HepG2 (cell line): ENCODE data around the gene RCOR1. TPM values are rescaled to one million over a fixed set of nuclear protein-coding genes. Genes with fewer than 3 reads are reported as not detected.

Experiments
- ATAC-seq: fragments of 200-7000 bp; cut with Tn5 transposase; 3 replicates; pipeline ENCODE4 v1.9.1; 2020; ENCODE audit warnings: mild to moderate bottlenecking, moderate library complexity
- BruUV-seq: library from RNA; stranded (reverse); fragments of 400-500 nt; replicated peaks from 2 replicates; lab custom pipeline; 2021; lab: Mats Ljungman, UMichigan
- CTCF ChIA-PET: fragments of 300-600 bp; formaldehyde crosslinking; extraction: SDS; loops from one replicate; lab custom pipeline; 2021; ENCODE audit warnings: low total read pairs, inconsistent platforms, low intra/inter-chr PET ratio; lab: Yijun Ruan, JAX
- POLR2A ChIA-PET: fragments of 350-600 bp; sonication (Branson Sonifier 250); formaldehyde crosslinking; loops from one replicate; lab custom pipeline; 2020; ENCODE audit warnings: antibody characterized with exemption, inconsistent platforms; lab: Yijun Ruan, JAX
- DNase-seq: peaks from one replicate; pipeline ENCODE4 v3.0.0-alpha.2; 2015; ENCODE audit warnings: low spot score
- FAIRE-seq: peaks from 3 replicates; lab custom pipeline; 2011; peaks lifted over from hg19 to GRCh38; lab: Jason Lieb, UNC
- H2AFZ ChIP-seq: one replicate; pipeline ENCODE4 v1.6.1; 2011; ENCODE audit warnings: low read length, inconsistent platforms
- H3K27ac ChIP-seq: fragments of 300-600 bp; 3 replicates; pipeline ENCODE4 v1.8.0; 2011; ENCODE audit warnings: mixed run types, mild to moderate bottlenecking, mixed read lengths, low read length, inconsistent platforms; ENCODE audit not compliant: insufficient read depth; ENCODE audit errors: extremely low read length
- H3K27me3 ChIP-seq, 2 experiments: fragments of 200-600 bp in 1 of 2; 2 replicates in 1 of 2; 3 replicates in 1 of 2; pipeline versions ENCODE4 v1.6.0 to v1.8.0; 2011; ENCODE audit warnings: low read length in 2 of 2, mild to moderate bottlenecking in 2 of 2, moderate library complexity in 2 of 2, inconsistent platforms in 1 of 2; ENCODE audit not compliant: insufficient read depth in 2 of 2, control insufficient read depth in 1 of 2
- H3K36me3 ChIP-seq, 2 experiments: fragments of 200-600 bp in 1 of 2; replicated peaks in 1 of 2; 2 replicates in 1 of 2; 3 replicates in 1 of 2; pipeline versions ENCODE4 v1.5.1 to v1.8.0; 2011; ENCODE audit warnings: low read length in 2 of 2, inconsistent platforms in 1 of 2; ENCODE audit not compliant: insufficient read depth in 2 of 2, control insufficient read depth in 1 of 2
- H3K4me1 ChIP-seq: 2 replicates; pipeline ENCODE4 v1.5.1; 2012; ENCODE audit warnings: low read length, inconsistent platforms; ENCODE audit not compliant: insufficient read depth
- H3K4me2 ChIP-seq: 2 replicates; pipeline ENCODE4 v1.6.0; 2011; ENCODE audit warnings: low read depth, low read length, inconsistent platforms
- H3K4me3 ChIP-seq, 3 experiments: fragments of 200-600 bp in 1 of 3; sonication (generic), shearing (Covaris generic) in 1 of 3; replicated peaks in 1 of 3; 2 replicates each; pipeline ENCODE4 v1.5.1; 2011 to 2016; ENCODE audit warnings: low read length in 3 of 3, inconsistent platforms in 2 of 3, low read depth in 2 of 3, mild to moderate bottlenecking in 2 of 3, control low read depth in 1 of 3, mixed read lengths in 1 of 3; ENCODE audit not compliant: insufficient read depth in 1 of 3
- H3K79me2 ChIP-seq: one replicate; pipeline ENCODE4 v1.6.1; 2011; ENCODE audit warnings: low read length, inconsistent platforms; ENCODE audit not compliant: insufficient read depth
- H3K9ac ChIP-seq: 2 replicates; pipeline ENCODE4 v1.6.0; 2011; ENCODE audit warnings: mild to moderate bottlenecking, low read depth, low read length, inconsistent platforms; ENCODE audit not compliant: insufficient read depth
- H3K9me3 ChIP-seq: 2 replicates; pipeline ENCODE4 v1.5.1; 2012; ENCODE audit warnings: mild to moderate bottlenecking, low read length
- H4K20me1 ChIP-seq: 2 replicates; pipeline ENCODE4 v1.6.0; 2011; ENCODE audit warnings: inconsistent platforms, mild to moderate bottlenecking, low read length, moderate library complexity; ENCODE audit not compliant: insufficient read depth
- CCAR2 ChIP-seq: fragments of 200-400 bp; formaldehyde crosslinking; optimal IDR thresholded peaks from 2 replicates; pipeline ENCODE3; 2018; ENCODE audit warnings: low read depth, mild to moderate bottlenecking, low read length, moderate library complexity
- CREB1 ChIP-seq, 2 experiments: fragments of 450-650 bp in 1 of 2; IDR thresholded peaks; 2 replicates each; pipeline ENCODE4 v1.6.1; 2016 to 2017; ENCODE audit warnings: control low read depth in 1 of 2, mild to moderate bottlenecking in 1 of 2, missing compliant biosample characterization in 1 of 2, missing genetic modification characterization in 1 of 2
- FOSL1 ChIP-seq: sonication (generic); formaldehyde crosslinking; IDR thresholded peaks from 2 replicates; pipeline ENCODE4 v1.9.0; 2021; ENCODE audit warnings: missing genetic modification reagents, borderline replicate concordance
- MEF2D ChIP-seq: sonication (generic); formaldehyde crosslinking; IDR thresholded peaks from 2 replicates; pipeline ENCODE4 v1.5.1; 2020; ENCODE audit warnings: mild to moderate bottlenecking, missing genetic modification reagents
- NCOR1 ChIP-seq: fragments of 200-600 bp; sonication (generic); IDR thresholded peaks from 2 replicates; pipeline ENCODE4 v1.7.0; 2017; ENCODE audit warnings: antibody characterized with exemption, low read length, borderline replicate concordance
- PITX1 ChIP-seq: sonication (generic); formaldehyde crosslinking; IDR thresholded peaks from 2 replicates; pipeline ENCODE4 v1.5.1; 2020; ENCODE audit warnings: mild to moderate bottlenecking, missing genetic modification reagents
- PLRG1 ChIP-seq: fragments of 450-650 bp; conservative IDR thresholded peaks from 2 replicates; pipeline ENCODE4 v1.6.1; 2016
- POLR2A ChIP-seq, 2 experiments: IDR thresholded peaks; 2 replicates each; pipeline ENCODE4 v1.6.1; 2011; ENCODE audit warnings: low read depth in 2 of 2, low read length in 2 of 2, mild to moderate bottlenecking in 1 of 2, moderate library complexity in 1 of 2; ENCODE audit not compliant: insufficient read depth in 1 of 2
- REPIN1 ChIP-seq: sonication (generic); formaldehyde crosslinking; IDR thresholded peaks from 2 replicates; pipeline ENCODE4 v1.8.0; 2022; ENCODE audit warnings: missing genetic modification reagents, low read depth, mild to moderate bottlenecking, borderline replicate concordance
- SKI ChIP-seq: fragments of 450-650 bp; IDR thresholded peaks from one replicate; pipeline ENCODE4 v1.6.1; 2018; ENCODE audit warnings: mild to moderate bottlenecking; ENCODE audit not compliant: partially characterized antibody
- TAF15 ChIP-seq: fragments of 200-400 bp; formaldehyde crosslinking; IDR thresholded peaks from one replicate; pipeline ENCODE4 v1.6.1; 2018; ENCODE audit warnings: mild to moderate bottlenecking, low read depth, low read length; ENCODE audit not compliant: poor library complexity, severe bottlenecking
- ZBTB42 ChIP-seq: sonication (generic); formaldehyde crosslinking; IDR thresholded peaks from 2 replicates; pipeline ENCODE4 v1.5.0; 2020; ENCODE audit warnings: mild to moderate bottlenecking, missing genetic modification reagents
- ZNF136 ChIP-seq: sonication (generic); formaldehyde crosslinking; IDR thresholded peaks from 2 replicates; pipeline ENCODE4 v1.8.1; 2022; ENCODE audit warnings: low read depth, mild to moderate bottlenecking, moderate library complexity, missing genetic modification reagents
- ZNF451 ChIP-seq: sonication (generic); formaldehyde crosslinking; IDR thresholded peaks from 2 replicates; pipeline ENCODE4 v1.5.0; 2020; ENCODE audit warnings: mild to moderate bottlenecking, missing genetic modification reagents
- ZNF556 ChIP-seq: sonication (generic); formaldehyde crosslinking; IDR thresholded peaks from 2 replicates; pipeline ENCODE4 v1.4.0; 2020; ENCODE audit warnings: mild to moderate bottlenecking, missing genetic modification reagents, borderline replicate concordance
- ZNF572 ChIP-seq: sonication (generic); formaldehyde crosslinking; IDR thresholded peaks from 2 replicates; pipeline ENCODE4 v1.5.1; 2020; ENCODE audit warnings: mild to moderate bottlenecking, missing genetic modification reagents
- ZNF614 ChIP-seq: IDR thresholded peaks from 2 replicates; pipeline ENCODE4 v1.6.1; 2018; ENCODE audit warnings: missing biosample characterization, missing genetic modification reagents, inconsistent platforms, borderline replicate concordance
- ZNF772 ChIP-seq: sonication (generic); formaldehyde crosslinking; IDR thresholded peaks from 2 replicates; pipeline ENCODE4 v1.5.0; 2020; ENCODE audit warnings: mild to moderate bottlenecking, missing genetic modification reagents
- ZSCAN5A ChIP-seq: sonication (generic); formaldehyde crosslinking; IDR thresholded peaks from 2 replicates; pipeline ENCODE4 v1.8.0; 2022; ENCODE audit warnings: mild to moderate bottlenecking, missing genetic modification reagents, borderline replicate concordance
- WGBS: methylation state at CpG from one replicate; pipeline ENCODE4 v1.1.6; 2017; ENCODE audit warnings: low lambda C conversion rate; 5-methylcytosine and 5-hydroxymethylcytosine counted together
- in situ Hi-C: cut with HindIII; loops from 2 replicates; pipeline ENCODE4 v1.10.0; 2017; ENCODE audit warnings: low pct_unique_long_range_greater_than_20kb; ENCODE audit not compliant: extremely low pct_ligation_motif_present
- intact Hi-C: fragments of 100-400 bp; cut with micrococcal nuclease; formaldehyde crosslinking; loops from one replicate; pipeline ENCODE4 v1.10.0; 2022; ENCODE audit not compliant: unreplicated experiment
- polyA plus RNA-seq, 8 experiments: library from polyadenylated mRNA; depleted of rRNA in 3 of 8; stranded (reverse) in 7 of 8; unstranded in 1 of 8; fragments of >200 nt; fragmentation: Illumina TruSeq in 4 of 8; extraction: Trizol in 4 of 8; gene quantifications; 2 replicates each; pipeline versions ENCODE4 v1.2.1 to v1.2.3, GENCODE V29; 2011 to 2016; ENCODE audit warnings: low read depth in 4 of 8, missing spikeins in 1 of 8, mixed read lengths in 1 of 8; ENCODE audit not compliant: insufficient read depth in 1 of 8
- total RNA-seq, 5 experiments: library from RNA; depleted of rRNA; stranded (reverse); fragments of >200 nt; fragmentation: Illumina TruSeq; extraction: Trizol; gene quantifications; 2 replicates each; pipeline ENCODE4 v1.2.3, GENCODE V29; 2016; ENCODE audit warnings: low read depth in 1 of 5

Gene RCOR1
- total and polyA plus RNA-seq, 2 of the 13 experiments (the other 11 are each of a cell fraction or from before 2014, with no cell fraction given): 10.2 to 11.1 TPM

DNA sequence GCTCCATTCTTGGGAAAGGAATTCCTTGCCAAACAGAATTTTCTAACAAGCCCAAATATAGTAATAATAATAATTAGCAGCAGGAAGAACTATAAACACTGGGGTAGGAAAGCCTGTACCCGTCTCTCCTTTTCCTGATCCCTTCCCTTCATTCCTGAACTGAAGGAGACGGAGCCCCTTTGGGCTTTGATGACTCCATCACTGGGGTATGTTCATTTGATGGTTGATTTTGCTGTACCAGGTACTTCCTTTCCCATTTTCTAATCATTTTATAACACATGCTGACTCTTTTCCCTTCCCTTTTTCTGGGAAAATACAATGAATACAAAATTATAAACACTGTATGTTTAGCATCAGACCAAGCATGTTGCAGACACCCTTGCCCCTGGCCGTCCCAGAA, 3.6 kb upstream of the RCOR1 start:
- Histone ChIP-seq H3K9me3 (no peaks in the 10 kb centered on the region), H3K4me2 (no peak overlapping the region), H3K4me1 (peaks cover 57% of the 10 kb centered on the region), H3K36me3 (no peaks in the 10 kb centered on the region), H3K79me2 (peaks cover 7% of the 10 kb centered on the region), H4K20me1 (peaks cover 4% of the 10 kb centered on the region; the same call in 1 of the 2 replicates), H3K9ac (no peak overlapping the region), H3K27me3 (no peaks in the 10 kb centered on the region; a peak in 1 of 5 replicates), H2AFZ (no peak overlapping the region), H3K27ac (no peak overlapping the region), H3K4me3 (no peak overlapping the region)
- DNase-seq (no peak), ATAC-seq (no peak), FAIRE-seq (no peak)
- ChIA-PET POLR2A (interaction anchor here (1.1 kb wide), 1 partner anchor 14 kb away, joined by 3 read pairs; no protein-coding TSS in a partner anchor), CTCF (no interaction called here)
- WGBS: 80% methylated on average over 3 of the region's 3 CpGs
- BruUV-seq: no TSS peak
- TF ChIP-seq PLRG1 (no peak), PITX1 (CRISPR knock-in tag) (no peak), ZNF451 (CRISPR knock-in tag) (no peak), REPIN1 (CRISPR knock-in tag) (no peak), TAF15 (no peak)
- in situ Hi-C loops: no loop called here
- intact Hi-C loops: no loop called here

DNA sequence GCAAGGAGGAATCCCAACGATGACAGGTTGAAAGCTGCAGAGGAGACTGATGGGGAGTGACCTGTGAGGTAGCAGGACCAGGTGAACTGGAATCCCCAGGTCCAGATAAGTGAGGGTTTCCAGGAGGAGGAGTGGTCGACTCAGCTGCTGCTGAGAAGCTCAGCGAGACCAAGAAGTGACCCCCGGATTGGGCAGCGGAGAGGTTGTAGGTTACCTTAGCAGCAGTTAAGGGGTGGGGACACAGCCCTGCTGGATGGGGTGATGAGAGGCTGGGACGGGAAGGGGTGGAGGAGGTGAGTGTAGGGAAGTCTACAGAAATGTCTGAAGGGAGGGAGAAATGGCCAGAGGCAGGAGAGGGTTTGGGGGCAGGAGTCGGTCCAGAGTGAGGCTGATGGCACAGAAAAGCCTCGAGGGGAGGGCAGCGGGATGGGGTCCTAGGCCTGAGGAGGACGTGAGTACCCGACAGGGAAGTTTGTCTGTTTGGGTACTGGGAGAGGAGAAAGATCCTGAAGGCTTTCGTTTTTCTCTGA, 2.6 kb upstream of the RCOR1 start:
- H3K9ac ChIP-seq: peak overlapping the region; percentile 17; the same call in 1 of the 2 replicates
- no TSS peak for BruUV-seq
- H3K9me3 ChIP-seq: no peaks in the 10 kb centered on the region
- no peaks in the 10 kb centered on the region for H3K36me3 ChIP-seq
- intact Hi-C loops: loop anchor here (5.0 kb wide), 3 partner anchors 92 to 268 kb away; partner anchors contain the start of genes CINP and TECPR2
- DNase-seq (no peak), ATAC-seq (no peak), FAIRE-seq (no peak)
- CTCF ChIA-PET: interaction anchor here (0.9 kb wide), 1 partner anchor 65 kb away, joined by 5 read pairs; no protein-coding TSS in a partner anchor
- no peaks in the 10 kb centered on the region; a peak in 1 of 5 replicates for H3K27me3 ChIP-seq
- in situ Hi-C loops: loop anchor here (5.0 kb wide), 1 partner anchor 48 kb away; no protein-coding TSS in a partner anchor
- H2AFZ ChIP-seq: no peak overlapping the region
- H3K27ac ChIP-seq: no peak overlapping the region
- H3K79me2 ChIP-seq: peaks cover 17% of the 10 kb centered on the region
- peaks cover 56% of the 10 kb centered on the region for H3K4me1 ChIP-seq
- POLR2A ChIA-PET: interaction anchor here (0.6 to 1.4 kb wide), 3 partner anchors 15 to 42 kb away, joined by 3 read pairs; no protein-coding TSS in a partner anchor
- H4K20me1 ChIP-seq: peaks cover 10% of the 10 kb centered on the region; the same call in 1 of the 2 replicates
- H3K4me2 ChIP-seq: peak overlapping the region; percentile 78
- 61% methylated on average over 12 of the region's 12 CpGs for WGBS
- H3K4me3 ChIP-seq: no peak overlapping the region
- TF ChIP-seq ZNF614 (CRISPR knock-in tag) (no peak), ZNF572 (no peak), ZNF136 (CRISPR knock-in tag) (no peak), SKI (no peak), POLR2A (IDR thresholded peaks at IDR 0.05; ENCODE audit: insufficient read depth in 1 of 2, low read depth in 2 of 2, low read length in 2 of 2) (no peak), FOSL1 (CRISPR knock-in tag) (no peak), ZNF556 (CRISPR knock-in tag) (no peak), NCOR1 (no peak), ZNF772 (CRISPR knock-in tag) (no peak), ZSCAN5A (CRISPR knock-in tag) (no peak), CREB1 (IDR thresholded peaks at IDR 0.05) (no peak), CREB1 (CRISPR knock-in tag; IDR thresholded peaks at IDR 0.05) (no peak), CCAR2 (no peak), ZBTB42 (CRISPR knock-in tag) (no peak), MEF2D (no peak)
